Astrocyte (in vitro differentiated cells and primary cell): ENCODE measurements around the gene C5orf22. TPM values are rescaled to one million over a fixed set of nuclear protein-coding genes. Genes with fewer than 3 reads are reported as not detected.

ENCODE experiments used
- DNase-seq: peaks from one replicate; pipeline ENCODE4 v3.0.0-alpha.2; 2010; ENCODE audit warnings: low read depth
- FAIRE-seq: peaks from 2 replicates; lab custom pipeline; 2011; peaks lifted over from hg19 to GRCh38; lab: Jason Lieb, UNC
- H2AFZ ChIP-seq: 2 replicates; pipeline ENCODE4 v1.6.0; 2012; ENCODE audit warnings: low read depth, low read length, inconsistent platforms
- H3K27ac ChIP-seq: 2 replicates; pipeline ENCODE4 v1.5.1; 2011; ENCODE audit warnings: low read depth, low read length, inconsistent platforms
- H3K27me3 ChIP-seq: 2 replicates; pipeline ENCODE4 v1.6.0; 2011; ENCODE audit warnings: low read length, inconsistent platforms; ENCODE audit not compliant: insufficient read depth
- H3K36me3 ChIP-seq: 2 replicates; pipeline ENCODE4 v1.5.1; 2011; ENCODE audit warnings: low read length, inconsistent platforms; ENCODE audit not compliant: insufficient read depth
- H3K4me1 ChIP-seq: 2 replicates; pipeline ENCODE4 v1.5.1; 2011; ENCODE audit warnings: low read length, inconsistent platforms; ENCODE audit not compliant: insufficient read depth
- H3K4me2 ChIP-seq: 2 replicates; pipeline ENCODE4 v1.6.0; 2012; ENCODE audit warnings: low read length, inconsistent platforms
- H3K4me3 ChIP-seq: 2 replicates; pipeline ENCODE4 v1.5.1; 2011; ENCODE audit warnings: low read depth, mild to moderate bottlenecking, low read length, inconsistent platforms; ENCODE audit not compliant: insufficient read depth
- H3K79me2 ChIP-seq: 2 replicates; pipeline ENCODE4 v1.6.0; 2012; ENCODE audit warnings: mild to moderate bottlenecking, low read length, inconsistent platforms; ENCODE audit not compliant: insufficient read depth
- H3K9ac ChIP-seq: 2 replicates; pipeline ENCODE4 v1.6.0; 2012; ENCODE audit warnings: mild to moderate bottlenecking, low read length, inconsistent platforms
- H3K9me3 ChIP-seq: 2 replicates; pipeline ENCODE4 v1.5.1; 2012; ENCODE audit warnings: low read depth, mild to moderate bottlenecking, low read length, inconsistent platforms; ENCODE audit not compliant: insufficient read depth
- H4K20me1 ChIP-seq: 2 replicates; pipeline ENCODE4 v1.6.0; 2012; ENCODE audit warnings: low read length, inconsistent platforms; ENCODE audit not compliant: insufficient read depth
- H3K27ac Mint-ChIP-seq: one replicate; pipeline ENCODE4 v1.8.0; 2021; ENCODE audit warnings: mild to moderate bottlenecking, mixed read lengths; ENCODE audit not compliant: unreplicated experiment
- H3K27me3 Mint-ChIP-seq: one replicate; pipeline ENCODE4 v1.8.0; 2021; ENCODE audit warnings: low read depth, mixed read lengths; ENCODE audit not compliant: unreplicated experiment
- H3K36me3 Mint-ChIP-seq: one replicate; pipeline ENCODE4 v1.8.0; 2021; ENCODE audit warnings: low read depth, mixed read lengths; ENCODE audit not compliant: unreplicated experiment
- H3K4me1 Mint-ChIP-seq: one replicate; pipeline ENCODE4 v1.8.0; 2021; ENCODE audit warnings: low read depth, mixed read lengths; ENCODE audit not compliant: unreplicated experiment
- H3K4me3 Mint-ChIP-seq: one replicate; pipeline ENCODE4 v1.8.0; 2021; ENCODE audit warnings: mild to moderate bottlenecking, moderate library complexity, mixed read lengths; ENCODE audit not compliant: unreplicated experiment
- H3K9me3 Mint-ChIP-seq: one replicate; pipeline ENCODE4 v1.8.0; 2021; ENCODE audit warnings: mild to moderate bottlenecking, mixed read lengths; ENCODE audit not compliant: unreplicated experiment
- CTCF ChIP-seq: IDR thresholded peaks from 2 replicates; pipeline ENCODE4 v1.5.1; 2011; ENCODE audit warnings: low read depth, mild to moderate bottlenecking, inconsistent platforms, low read length, moderate library complexity; ENCODE audit not compliant: insufficient read depth
- EZH2 ChIP-seq: IDR thresholded peaks from 2 replicates; pipeline ENCODE4 v1.6.1; 2012; ENCODE audit warnings: mild to moderate bottlenecking, low read length, inconsistent platforms; ENCODE audit not compliant: insufficient read depth
- total RNA-seq: library from RNA; stranded (reverse); gene quantifications from 2 replicates; pipeline ENCODE4 v1.2.1, GENCODE V29; 2021

Gene C5orf22
- total RNA-seq, 1 donor from 2014 or later = 25.9 TPM

GRCh38 chr5:31569068-31569467 lies 37.0 kb downstream of the C5orf22 start:
- H3K9me3 Mint-ChIP-seq = peaks cover 5% of the 10 kb centered on the region
- no peaks in the 10 kb centered on the region for H3K36me3 Mint-ChIP-seq

GRCh38 chr5:31573494-31574142 lies 41.5 kb downstream of the C5orf22 start:
- no peak overlapping the region for H3K27ac ChIP-seq
- H3K36me3 ChIP-seq = no peaks in the 10 kb centered on the region
- H3K79me2 ChIP-seq = no peaks in the 10 kb centered on the region
- no peak overlapping the region for H3K4me3 Mint-ChIP-seq
- no peaks in the 10 kb centered on the region for H3K4me1 Mint-ChIP-seq
- H3K36me3 Mint-ChIP-seq = no peaks in the 10 kb centered on the region
- H3K9me3 Mint-ChIP-seq = no peaks in the 10 kb centered on the region
- H2AFZ ChIP-seq = no peak overlapping the region
- H3K4me3 ChIP-seq = no peak overlapping the region
- TF ChIP-seq CTCF (no peak), EZH2 (no peak)
- H4K20me1 ChIP-seq = no peaks in the 10 kb centered on the region
- H3K4me1 ChIP-seq = no peaks in the 10 kb centered on the region
- no peak overlapping the region for H3K27ac Mint-ChIP-seq
- no peak for DNase-seq
- H3K9me3 ChIP-seq = no peaks in the 10 kb centered on the region
- no peaks in the 10 kb centered on the region for H3K27me3 Mint-ChIP-seq
- no peak overlapping the region for H3K4me2 ChIP-seq
- H3K27me3 ChIP-seq = peaks cover 2% of the 10 kb centered on the region
- FAIRE-seq = peak; percentile 34
- no peak overlapping the region for H3K9ac ChIP-seq

More at GRCh38 chr5:31569068-31569467, 37.0 kb downstream of the C5orf22 start:
- no peak overlapping the region for H3K4me2 ChIP-seq
- no peak overlapping the region for H3K9ac ChIP-seq
- H3K4me3 ChIP-seq = no peak overlapping the region
- H3K9me3 ChIP-seq = no peaks in the 10 kb centered on the region
- Mint-ChIP-seq H3K4me1 (no peaks in the 10 kb centered on the region), H3K4me3 (no peak overlapping the region), H3K27ac (no peak overlapping the region), H3K27me3 (no peaks in the 10 kb centered on the region)
- H3K79me2 ChIP-seq = no peaks in the 10 kb centered on the region
- TF ChIP-seq EZH2 (no peak), CTCF (no peak)
- no peaks in the 10 kb centered on the region for H3K36me3 ChIP-seq
- no peak overlapping the region for H2AFZ ChIP-seq
- DNase-seq (no peak), FAIRE-seq (no peak)
- no peaks in the 10 kb centered on the region for H3K4me1 ChIP-seq
- no peak overlapping the region for H3K27ac ChIP-seq
- no peaks in the 10 kb centered on the region for H3K27me3 ChIP-seq
- no peaks in the 10 kb centered on the region for H4K20me1 ChIP-seq

- H3K4me3 Mint-ChIP-seq = no peak overlapping the region
- H3K4me1 Mint-ChIP-seq = no peaks in the 10 kb centered on the region
- H3K27me3 Mint-ChIP-seq = no peaks in the 10 kb centered on the region
- no peak overlapping the region for H3K27ac ChIP-seq
- no peaks in the 10 kb centered on the region for H3K36me3 Mint-ChIP-seq
- no peak overlapping the region for H3K27ac Mint-ChIP-seq
- no peaks in the 10 kb centered on the region for H3K9me3 ChIP-seq
- H3K27me3 ChIP-seq = peaks cover 2% of the 10 kb centered on the region
- H3K4me3 ChIP-seq = no peak overlapping the region
- FAIRE-seq (no peak), DNase-seq (no peak)
- no peak overlapping the region for H3K9ac ChIP-seq
- H3K4me1 ChIP-seq = no peaks in the 10 kb centered on the region
- no peak overlapping the region for H3K4me2 ChIP-seq
- no peaks in the 10 kb centered on the region for H3K79me2 ChIP-seq
- H3K9me3 Mint-ChIP-seq = no peaks in the 10 kb centered on the region
- no peaks in the 10 kb centered on the region for H4K20me1 ChIP-seq
- TF ChIP-seq EZH2 = no peak
- H2AFZ ChIP-seq = no peak overlapping the region
- H3K36me3 ChIP-seq = no peaks in the 10 kb centered on the region
These were observed 42.7 kb downstream of the C5orf22 start for GRCh38 chr5:31574772-31575171.
